Mucosa of rectum (tissue), 2 donors: ENCODE results near the gene MGAT5B.

Source experiments
- H3K27ac ChIP-seq, 2 donors: one replicate each; pipeline ENCODE4 v1.7.0; 2013; ENCODE audit warnings: inconsistent platforms in 2 of 2, low read depth in 2 of 2, low read length in 2 of 2
- H3K27me3 ChIP-seq, 2 donors: one replicate each; pipeline ENCODE4 v1.7.0; 2013; ENCODE audit warnings: low read length in 2 of 2; ENCODE audit not compliant: control insufficient read depth in 2 of 2, insufficient read depth in 2 of 2
- H3K36me3 ChIP-seq, 2 donors: one replicate each; pipeline ENCODE4 v1.7.0; 2013; ENCODE audit warnings: low read length in 2 of 2; ENCODE audit not compliant: control insufficient read depth in 2 of 2, insufficient read depth in 2 of 2
- H3K4me1 ChIP-seq, 2 donors: one replicate each; pipeline ENCODE4 v1.7.0; 2013; ENCODE audit warnings: low read length in 2 of 2, mild to moderate bottlenecking in 1 of 2; ENCODE audit not compliant: control insufficient read depth in 2 of 2, insufficient read depth in 2 of 2
- H3K4me3 ChIP-seq, 2 donors: one replicate each; pipeline ENCODE4 v1.7.0; 2013; ENCODE audit warnings: low read length in 2 of 2
- H3K9ac ChIP-seq, 2 donors: one replicate each; pipeline ENCODE4 v1.7.0; 2013; ENCODE audit warnings: low read length in 2 of 2, low read depth in 1 of 2, mild to moderate bottlenecking in 1 of 2
- H3K9me3 ChIP-seq, 2 donors: one replicate each; pipeline ENCODE4 v1.7.0; 2013; ENCODE audit warnings: low read length in 2 of 2; ENCODE audit not compliant: control insufficient read depth in 2 of 2
- donor health status: healthy.
- donor health status: Normal muscosa, but diverticular disease.

Gene MGAT5B

DNA sequence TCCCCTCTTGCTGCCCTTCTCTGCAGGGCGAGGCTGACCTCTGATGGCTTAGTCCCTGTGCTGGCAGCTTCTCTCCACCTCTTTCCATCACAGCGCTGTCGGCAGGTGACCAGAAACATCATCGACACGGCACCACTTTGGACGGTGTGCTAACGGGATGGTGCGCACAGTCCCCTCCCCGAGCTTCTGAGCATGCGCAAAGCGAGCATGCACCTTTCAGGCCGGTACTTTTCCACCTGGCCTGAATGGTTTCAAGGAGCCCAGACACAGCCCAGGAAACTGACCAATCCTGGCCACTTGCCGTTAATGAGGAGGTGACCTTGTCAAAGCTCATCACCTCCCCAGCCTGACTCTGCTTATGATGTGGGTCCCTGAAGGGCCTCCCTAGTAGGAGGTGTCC is 54.8 kb downstream of the MGAT5B start:
- H3K4me3 ChIP-seq = no peak overlapping the region
- H3K4me1 ChIP-seq = no peaks in the 10 kb centered on the region
- no peak overlapping the region for H3K27ac ChIP-seq
- H3K9ac ChIP-seq = no peak overlapping the region
- peaks cover 0 to 6% of the 10 kb centered on the region in 2 donors for H3K27me3 ChIP-seq
- H3K36me3 ChIP-seq = no peaks in the 10 kb centered on the region
- H3K9me3 ChIP-seq = no peaks in the 10 kb centered on the region

DNA sequence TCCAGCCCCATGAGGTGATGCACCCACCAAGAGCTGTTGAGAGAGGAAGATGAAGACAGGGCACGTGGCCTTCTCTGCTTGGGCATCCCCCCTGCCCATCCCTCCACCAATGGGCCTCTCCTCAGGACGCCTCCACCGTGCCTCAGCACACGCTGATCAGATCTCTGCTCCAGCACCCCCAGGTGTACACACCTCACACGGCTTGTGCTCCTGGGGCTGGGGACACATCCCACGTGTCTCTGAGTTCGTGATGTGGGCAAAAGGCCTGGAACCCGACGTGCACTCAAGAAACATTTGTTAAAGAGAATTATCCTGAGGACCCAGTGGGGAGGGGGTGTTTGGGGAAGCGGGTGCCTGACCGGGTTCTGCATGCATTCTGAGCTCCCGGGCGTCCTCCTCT is 55.3 kb downstream of the MGAT5B start:
- Histone ChIP-seq H3K4me1 (no peaks in the 10 kb centered on the region), H3K27ac (no peak overlapping the region), H3K9ac (no peak overlapping the region), H3K9me3 (no peaks in the 10 kb centered on the region), H3K27me3 (peaks cover 0 to 6% of the 10 kb centered on the region in 2 donors), H3K4me3 (no peak overlapping the region), H3K36me3 (no peaks in the 10 kb centered on the region)

DNA sequence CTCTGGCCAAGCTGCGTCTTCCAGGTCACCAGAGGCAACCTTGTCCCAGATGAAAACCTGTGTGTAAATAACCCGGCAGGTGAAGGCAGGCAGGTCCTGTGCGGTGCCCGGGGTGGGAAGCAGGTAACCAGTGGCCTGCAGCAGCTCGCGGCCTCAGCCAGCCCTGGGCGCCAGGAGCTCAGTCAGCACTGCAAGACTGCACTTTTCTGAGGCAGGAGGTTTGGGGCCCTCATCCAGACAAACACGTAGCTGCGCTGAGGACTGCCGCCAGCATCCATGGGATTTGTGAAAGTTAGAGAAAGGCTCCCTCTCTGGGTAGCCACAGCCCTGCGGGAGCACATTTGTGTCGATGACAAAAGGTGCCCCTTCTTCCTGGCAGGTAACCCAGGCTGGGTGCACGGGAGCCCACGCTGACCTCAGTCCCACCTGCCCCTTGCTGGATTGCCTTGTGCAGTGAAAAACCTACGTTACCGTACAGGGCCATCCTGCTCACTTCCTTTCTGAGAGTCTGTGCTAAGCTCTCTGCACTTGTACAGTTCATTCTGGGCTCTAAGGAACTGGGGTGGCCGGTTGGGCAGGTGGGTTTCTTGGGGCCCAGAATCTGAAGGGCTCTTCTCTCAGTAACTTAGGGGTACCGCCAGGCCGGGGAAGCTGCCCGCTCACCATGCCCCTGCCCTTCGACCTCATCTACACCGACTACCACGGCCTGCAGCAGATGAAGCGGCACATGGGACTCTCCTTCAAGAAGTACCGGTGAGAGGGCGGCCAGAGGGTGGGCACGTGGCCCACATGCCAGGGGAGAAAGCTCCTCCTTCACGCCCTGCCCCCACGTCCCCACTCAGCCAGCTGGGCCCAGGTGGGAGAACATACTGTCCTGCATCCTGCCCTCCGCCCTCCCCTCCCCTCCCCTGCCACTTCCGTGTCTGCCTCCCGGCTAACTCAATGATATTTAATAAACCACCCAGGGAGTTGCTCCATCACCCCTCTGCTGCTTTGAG is 56.4 kb downstream of the MGAT5B start:
- peaks cover 0 to 6% of the 10 kb centered on the region in 2 donors for H3K27me3 ChIP-seq
- H3K9me3 ChIP-seq = no peaks in the 10 kb centered on the region
- H3K4me3 ChIP-seq = no peak overlapping the region
- no peaks in the 10 kb centered on the region for H3K4me1 ChIP-seq
- no peak overlapping the region for H3K27ac ChIP-seq
- no peaks in the 10 kb centered on the region for H3K36me3 ChIP-seq
- no peak overlapping the region for H3K9ac ChIP-seq

DNA sequence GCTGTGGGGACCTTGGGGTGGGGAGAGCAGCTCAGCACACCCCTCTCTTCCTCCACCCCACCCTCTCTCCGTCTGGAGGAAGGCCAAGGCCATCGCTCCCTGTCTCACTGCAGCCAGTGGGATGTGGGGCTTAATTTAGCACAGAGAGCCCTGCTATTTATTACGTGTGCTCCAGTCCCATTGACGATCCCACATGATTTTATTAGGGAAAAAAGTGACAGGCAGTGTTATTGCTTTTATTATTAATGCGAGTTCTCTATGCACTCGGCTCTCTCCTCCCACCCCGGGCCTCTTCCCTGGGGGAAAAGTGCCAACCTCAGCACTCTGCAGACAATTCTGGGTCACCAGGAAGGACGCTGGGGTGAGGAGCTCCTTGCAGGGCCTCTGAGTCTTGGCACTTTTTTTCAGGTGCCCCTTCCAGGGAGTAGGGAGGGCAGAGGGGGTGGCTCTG is 57.3 kb downstream of the MGAT5B start:
- H3K36me3 ChIP-seq = no peaks in the 10 kb centered on the region
- no peak overlapping the region for H3K9ac ChIP-seq
- no peaks in the 10 kb centered on the region for H3K9me3 ChIP-seq
- H3K27ac ChIP-seq = no peak overlapping the region
- H3K4me1 ChIP-seq = no peaks in the 10 kb centered on the region
- H3K4me3 ChIP-seq = no peak overlapping the region
- peaks cover 0 to 5% of the 10 kb centered on the region in 2 donors for H3K27me3 ChIP-seq

DNA sequence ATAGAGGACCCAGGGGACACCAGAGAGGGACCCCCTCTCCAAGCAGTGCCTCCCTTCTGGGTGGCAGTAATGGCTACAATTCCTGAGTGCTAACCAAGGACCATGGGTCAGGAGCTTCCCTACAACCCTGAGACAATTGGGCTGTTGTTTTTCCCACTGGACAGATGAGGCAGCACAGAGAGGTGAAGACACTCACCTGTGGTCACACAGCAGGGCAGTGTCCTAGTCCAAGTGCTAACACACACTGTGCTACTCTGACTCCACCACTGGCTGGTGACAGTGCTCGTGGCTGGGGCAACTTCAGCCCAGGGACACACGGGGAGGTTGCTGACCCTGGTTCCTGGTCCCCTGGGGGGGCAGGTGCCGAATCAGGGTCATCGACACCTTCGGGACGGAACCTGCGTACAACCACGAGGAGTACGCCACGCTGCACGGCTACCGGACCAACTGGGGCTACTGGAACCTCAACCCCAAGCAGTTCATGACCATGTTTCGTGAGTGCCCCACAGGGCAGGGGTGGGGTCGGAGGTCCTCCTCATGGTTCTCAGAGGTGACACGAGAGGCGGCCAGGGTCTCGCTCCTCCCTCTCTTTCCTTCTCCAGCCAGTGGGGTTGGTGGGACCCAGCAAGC is 58.1 kb downstream of the MGAT5B start:
- H3K36me3 ChIP-seq = no peaks in the 10 kb centered on the region
- no peaks in the 10 kb centered on the region for H3K9me3 ChIP-seq
- H3K27ac ChIP-seq = no peak overlapping the region
- H3K4me1 ChIP-seq = no peaks in the 10 kb centered on the region
- no peaks in the 10 kb centered on the region for H3K27me3 ChIP-seq
- no peak overlapping the region for H3K4me3 ChIP-seq
- H3K9ac ChIP-seq = no peak overlapping the region

DNA sequence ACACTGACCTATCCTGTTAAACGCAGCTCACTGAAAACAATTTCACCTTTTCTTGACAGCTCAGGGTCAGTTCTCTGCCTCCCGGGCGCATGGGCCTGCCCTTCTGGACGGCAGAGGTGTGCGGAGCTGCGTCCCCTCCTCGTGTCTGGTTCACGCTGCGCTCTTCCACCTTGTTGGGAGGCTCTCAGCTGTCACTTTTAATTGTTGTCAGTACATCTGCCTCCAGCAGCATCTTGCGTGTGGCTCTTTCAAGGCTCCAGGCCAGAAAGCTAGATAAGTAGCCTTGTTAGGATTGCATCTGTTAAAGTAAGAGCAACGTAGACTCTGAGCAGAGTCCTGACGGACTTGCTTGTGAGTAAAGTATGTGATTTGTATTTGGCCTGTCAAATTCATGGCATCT is 59.4 kb downstream of the MGAT5B start:
- no peak overlapping the region for H3K4me3 ChIP-seq
- H3K27ac ChIP-seq = no peak overlapping the region
- no peak overlapping the region for H3K9ac ChIP-seq
- H3K9me3 ChIP-seq = no peaks in the 10 kb centered on the region
- no peaks in the 10 kb centered on the region for H3K27me3 ChIP-seq
- no peaks in the 10 kb centered on the region for H3K36me3 ChIP-seq
- H3K4me1 ChIP-seq = no peaks in the 10 kb centered on the region

DNA sequence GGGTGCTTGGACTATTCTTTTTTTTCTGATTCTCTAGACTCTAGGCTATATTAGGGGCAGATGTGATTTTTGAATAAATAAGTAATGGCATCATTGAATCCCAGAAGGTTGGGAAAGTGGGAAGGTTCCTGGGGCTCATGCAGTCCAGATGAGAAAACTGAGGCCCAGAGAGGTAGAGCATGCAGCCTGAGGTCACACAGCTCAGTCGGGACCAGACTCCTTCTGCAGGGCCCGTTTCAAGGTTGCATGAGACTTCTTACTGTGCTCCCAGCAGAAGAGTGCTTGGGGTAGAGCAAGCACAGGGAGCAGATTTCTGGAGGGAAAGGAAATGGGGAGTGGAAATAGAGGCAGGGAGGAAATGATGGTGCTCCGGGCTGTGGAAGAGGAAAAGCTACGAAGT is 59.8 kb downstream of the MGAT5B start:
- no peaks in the 10 kb centered on the region for H3K27me3 ChIP-seq
- no peak overlapping the region for H3K9ac ChIP-seq
- no peak overlapping the region for H3K4me3 ChIP-seq

DNA sequence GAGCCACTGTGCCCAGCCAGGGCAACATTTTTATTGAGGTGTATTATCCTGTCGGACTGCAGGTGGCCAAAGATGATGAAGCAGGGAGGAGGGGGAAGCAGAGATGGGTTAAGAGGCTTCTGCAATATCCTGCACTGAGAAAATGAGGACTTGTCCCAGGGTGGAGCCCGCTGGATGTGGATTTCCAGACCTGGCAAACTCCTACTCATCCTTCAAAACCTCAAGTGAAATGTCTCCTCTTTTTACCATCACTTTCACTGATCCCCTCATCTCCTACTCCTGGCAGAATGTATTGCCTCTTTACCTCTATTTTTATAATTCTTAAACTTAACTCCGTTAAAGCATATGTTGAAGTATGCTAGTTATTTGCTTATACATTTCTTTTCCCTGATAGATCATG is 60.9 kb downstream of the MGAT5B start:
- Histone ChIP-seq H3K4me3 (no peak overlapping the region), H3K27ac (no peak overlapping the region), H3K9ac (no peak overlapping the region), H3K9me3 (no peaks in the 10 kb centered on the region), H3K27me3 (no peaks in the 10 kb centered on the region), H3K36me3 (no peaks in the 10 kb centered on the region), H3K4me1 (no peaks in the 10 kb centered on the region)

More for the DNA sequence above, 59.8 kb downstream of the MGAT5B start:
- Histone ChIP-seq H3K4me1 (no peaks in the 10 kb centered on the region), H3K36me3 (no peaks in the 10 kb centered on the region), H3K9me3 (no peaks in the 10 kb centered on the region), H3K27ac (no peak overlapping the region)

DNA sequence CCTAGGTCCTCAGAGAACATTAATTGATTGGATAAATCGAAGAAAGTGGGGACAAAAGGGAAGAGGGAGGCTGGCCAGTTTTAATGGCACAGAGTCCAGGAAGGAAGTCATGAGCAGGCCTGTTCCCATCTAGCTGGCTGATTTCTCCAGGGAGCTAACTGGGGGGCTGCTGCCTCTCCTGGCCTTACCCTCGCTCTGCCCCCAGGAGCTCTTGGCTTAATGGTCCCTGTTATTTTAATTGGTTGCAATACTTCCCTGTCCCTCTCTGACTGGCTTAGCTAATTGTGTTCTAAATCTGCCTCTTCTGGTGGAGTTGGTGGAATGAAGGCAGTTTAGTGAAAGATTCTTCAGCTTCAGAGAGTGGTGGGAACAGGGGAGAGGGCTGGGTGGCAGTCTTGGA is 61.4 kb downstream of the MGAT5B start:
- Histone ChIP-seq H3K4me3 (no peak overlapping the region), H3K36me3 (no peaks in the 10 kb centered on the region), H3K27me3 (no peaks in the 10 kb centered on the region), H3K27ac (no peak overlapping the region), H3K9ac (no peak overlapping the region), H3K9me3 (no peaks in the 10 kb centered on the region), H3K4me1 (no peaks in the 10 kb centered on the region)

DNA sequence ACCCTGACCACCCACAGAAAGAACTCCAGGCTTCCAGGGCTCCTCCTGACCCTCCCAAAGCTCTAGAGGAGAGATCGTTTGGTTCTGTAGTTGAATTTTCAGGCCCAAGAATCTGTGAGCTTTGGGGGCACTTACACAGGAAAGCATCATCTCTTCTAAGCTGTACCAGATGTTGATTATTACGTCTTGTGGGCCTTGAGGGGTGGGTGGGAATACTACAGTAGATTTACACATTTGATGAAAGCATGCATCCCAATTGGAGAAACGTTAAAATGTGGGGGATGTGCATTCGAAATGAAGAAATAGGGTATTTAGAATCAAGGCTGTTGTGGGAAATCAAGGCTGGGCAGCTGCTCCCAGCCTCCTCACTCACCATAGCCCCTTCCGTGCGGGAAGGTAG is 61.9 kb downstream of the MGAT5B start:
- no peak overlapping the region for H3K27ac ChIP-seq
- no peaks in the 10 kb centered on the region for H3K36me3 ChIP-seq
- H3K4me3 ChIP-seq = no peak overlapping the region
- no peak overlapping the region for H3K9ac ChIP-seq
- H3K9me3 ChIP-seq = no peaks in the 10 kb centered on the region
- no peaks in the 10 kb centered on the region for H3K27me3 ChIP-seq
- no peaks in the 10 kb centered on the region for H3K4me1 ChIP-seq
